Measurements from ENCODE around the gene PCNX4.
A peak's percentile ranks its signal among the peaks of the same experiment; 100 is the strongest.

The PCNX4 gene

DNA sequence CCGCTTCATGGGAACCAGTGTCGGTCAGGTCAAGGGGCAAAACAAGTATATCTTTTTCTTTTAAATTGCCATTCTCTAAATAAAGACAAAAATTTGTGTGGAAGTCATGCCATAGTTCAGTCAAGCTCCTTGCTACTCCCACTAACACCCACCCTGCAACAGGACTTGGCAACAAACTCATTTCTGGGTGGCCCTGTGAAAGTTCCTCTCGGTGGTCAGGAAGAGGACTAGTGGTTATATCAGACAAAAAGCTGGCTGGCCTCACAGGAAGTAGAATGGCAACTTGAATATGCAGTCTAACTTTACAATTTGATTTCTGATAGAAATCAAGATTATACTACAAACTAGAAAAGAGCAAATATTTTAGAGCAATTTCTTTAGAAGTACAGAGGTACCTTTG, 62.3 kb downstream of the PCNX4 start:
- no peak for TF ChIP-seq GATA3 (IDR thresholded peaks at IDR 0.05; ENCODE audit: low read depth, low read length)
- no peak for TF ChIP-seq GATA2 (IDR thresholded peaks at IDR 0.05; ENCODE audit: low read depth, low read length)

DNA sequence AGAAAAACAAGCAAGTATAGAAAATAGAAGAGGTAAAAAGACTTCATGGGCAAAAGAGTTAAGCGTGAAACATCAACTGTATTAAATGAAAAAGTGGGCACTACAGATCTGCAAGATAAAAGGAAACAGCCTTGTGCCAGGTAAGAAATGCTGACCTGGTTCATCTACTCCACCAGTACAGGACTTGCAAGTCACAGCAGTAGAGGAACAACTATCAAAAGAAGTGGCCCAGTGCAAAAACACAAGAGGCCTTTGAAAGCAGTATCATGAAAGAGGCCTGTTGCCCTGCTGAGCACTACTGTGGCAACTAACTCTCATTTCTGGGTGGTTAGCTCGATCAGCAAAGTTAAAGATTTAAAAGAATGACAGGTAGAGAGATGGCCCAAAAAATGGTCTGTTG, 62.9 kb downstream of the PCNX4 start:
- TF ChIP-seq GATA3 (IDR thresholded peaks at IDR 0.05; ENCODE audit: low read depth, low read length) (no peak), GATA2 (IDR thresholded peaks at IDR 0.05; ENCODE audit: low read depth, low read length) (no peak)

DNA sequence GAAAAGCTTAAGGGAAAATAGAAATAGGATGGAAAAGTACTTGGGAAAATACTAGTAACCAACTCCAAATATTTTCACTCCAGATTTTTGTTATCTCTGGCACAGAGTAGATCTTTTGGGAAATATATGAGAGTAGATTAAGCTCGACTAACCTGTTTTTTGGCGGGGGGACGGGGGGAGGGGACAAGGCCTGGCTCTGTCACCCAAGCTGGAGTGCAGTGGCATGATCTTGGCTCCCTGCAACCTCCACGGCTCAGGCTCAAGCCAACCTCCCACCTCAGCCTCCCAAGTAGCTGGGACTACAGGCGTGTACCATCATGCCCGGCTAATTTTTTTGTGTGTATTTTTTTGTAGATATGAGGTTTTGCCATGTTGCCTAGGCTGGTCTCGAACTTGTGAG, 68.7 kb downstream of the PCNX4 start:
- TF ChIP-seq GATA2 (IDR thresholded peaks at IDR 0.05; ENCODE audit: low read depth, low read length): no peak
- no peak for TF ChIP-seq GATA3 (IDR thresholded peaks at IDR 0.05; ENCODE audit: low read depth, low read length)

DNA sequence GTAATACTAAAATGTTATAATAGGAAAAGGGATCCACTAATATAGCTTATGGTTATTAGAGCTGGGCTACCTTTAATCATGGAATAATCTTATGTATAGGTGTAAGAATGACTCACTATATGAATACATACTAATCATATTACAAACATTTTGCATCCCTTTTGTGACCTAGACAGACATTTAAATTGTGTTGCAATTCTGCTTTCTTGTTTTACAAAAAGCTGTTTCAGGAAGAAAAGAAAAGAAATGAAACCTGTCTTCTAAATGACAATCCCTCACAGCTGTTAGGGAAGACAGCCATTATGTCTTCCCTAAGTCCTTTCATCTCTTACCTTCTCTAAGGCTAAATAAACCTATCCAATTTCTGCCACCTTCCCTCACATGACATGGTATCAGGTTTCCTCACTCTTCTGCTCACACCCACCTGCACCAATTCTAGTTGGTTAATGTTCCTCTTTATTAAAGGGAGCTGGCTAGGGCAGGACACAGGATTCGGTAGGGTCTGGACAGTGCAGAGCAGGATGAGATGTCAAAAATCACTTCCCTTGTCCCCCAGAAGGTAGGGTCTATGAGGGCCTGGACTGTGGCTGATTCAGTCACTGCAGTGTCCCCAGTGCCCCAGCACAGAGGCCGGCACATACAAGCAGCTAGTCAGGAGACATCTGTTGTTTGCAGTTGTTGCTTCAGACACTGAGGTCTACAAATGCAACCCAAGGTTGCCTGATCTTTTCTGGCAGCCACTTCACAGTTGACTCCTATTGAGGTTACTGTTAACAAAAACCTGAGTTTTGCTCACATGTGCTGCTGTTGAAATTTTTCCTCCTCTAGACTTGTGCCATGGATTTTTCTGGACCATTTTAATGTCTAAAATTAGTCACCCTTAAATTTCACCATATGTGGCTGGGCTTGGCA, 69.7 kb downstream of the PCNX4 start:
- TF ChIP-seq GATA3 (IDR thresholded peaks at IDR 0.05; ENCODE audit: low read depth, low read length): no peak
- TF ChIP-seq GATA2 (IDR thresholded peaks at IDR 0.05; ENCODE audit: low read depth, low read length): no peak

DNA sequence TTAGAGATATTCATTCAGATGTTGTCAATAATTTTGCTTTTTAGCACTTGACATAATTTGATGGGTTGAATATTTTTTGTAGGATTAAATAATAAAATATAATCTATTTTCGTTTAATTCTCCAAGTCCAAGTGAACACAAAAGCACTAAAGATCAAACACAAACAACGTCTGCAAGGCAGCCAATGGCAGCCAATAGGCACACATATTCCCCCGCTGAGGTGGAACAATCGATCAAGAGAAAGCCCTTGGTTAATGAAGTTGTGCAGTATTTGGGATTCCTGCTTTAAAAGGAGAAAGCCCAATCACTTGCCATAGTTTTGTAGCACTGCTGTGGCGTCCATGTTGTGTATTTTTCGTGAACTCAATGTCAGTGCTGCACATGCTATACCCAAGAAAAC, 72.0 kb downstream of the PCNX4 start:
- TF ChIP-seq GATA3 (IDR thresholded peaks at IDR 0.05; ENCODE audit: low read depth, low read length): no peak
- no peak for TF ChIP-seq GATA2 (IDR thresholded peaks at IDR 0.05; ENCODE audit: low read depth, low read length)

DNA sequence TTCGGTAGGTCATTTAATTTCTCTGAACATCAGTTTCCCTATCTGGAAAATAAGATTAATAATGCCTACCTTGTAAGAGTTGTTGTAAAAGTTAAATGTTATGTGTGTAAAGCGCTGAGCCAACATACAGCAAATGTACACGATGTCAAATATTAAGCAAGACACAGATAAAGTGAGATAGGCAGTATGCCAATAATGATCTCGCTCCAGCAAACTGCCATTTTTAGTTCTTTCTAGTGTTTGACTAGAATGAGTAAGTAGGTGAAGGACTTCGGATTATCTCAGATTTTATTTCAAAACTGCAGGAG, 72.6 kb downstream of the PCNX4 start:
- peak; percentile 24; the same call in 1 of the 2 replicates for TF ChIP-seq GATA2 (IDR thresholded peaks at IDR 0.05; ENCODE audit: low read depth, low read length)
- TF ChIP-seq GATA3 (IDR thresholded peaks at IDR 0.05; ENCODE audit: low read depth, low read length): no peak

DNA sequence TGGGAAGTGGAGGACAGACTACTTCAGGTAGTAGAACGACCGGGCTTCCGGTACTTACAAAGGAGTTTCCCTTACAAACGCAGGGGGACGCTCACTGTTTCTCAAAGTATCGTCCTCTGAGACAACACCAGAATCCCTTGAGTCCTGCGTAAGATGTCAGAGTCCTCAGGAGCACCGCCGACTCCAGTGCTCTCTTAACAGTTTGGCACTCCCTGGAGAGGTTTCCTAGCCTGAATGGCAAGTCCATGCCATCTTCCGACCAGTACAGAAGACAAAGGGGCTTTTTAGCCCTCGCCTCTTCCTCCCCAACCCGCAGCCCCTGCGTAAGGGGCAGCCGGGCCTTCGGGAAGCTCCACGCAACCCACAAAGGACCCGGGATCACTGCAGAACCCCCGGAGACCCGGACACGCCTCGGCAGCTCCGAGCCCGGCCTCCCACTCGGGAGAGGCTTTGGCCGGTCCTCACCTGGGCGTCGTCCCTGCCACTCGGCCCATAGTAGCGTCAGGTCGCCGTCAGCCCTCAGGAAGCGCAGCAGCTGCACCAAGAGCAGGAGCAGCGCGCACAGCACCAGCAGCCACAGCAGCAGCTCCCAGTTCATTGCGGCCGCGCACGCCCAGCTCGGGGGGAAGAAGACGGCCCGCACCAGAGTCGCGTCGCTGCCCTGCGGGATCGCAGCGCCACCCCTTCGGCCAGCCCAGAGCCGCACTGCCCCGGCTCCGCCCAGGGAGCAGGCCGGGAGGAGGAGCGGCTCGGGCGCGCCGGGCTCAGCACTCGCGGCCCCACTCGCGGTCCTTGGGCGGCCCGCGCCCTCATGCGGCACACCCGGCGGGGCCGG, 73.2 kb downstream of the PCNX4 start, which contains the start of gene DHRS7:
DHRS7 (minus strand) TSS at position 687 of the 835 bp plus-strand sequence; CDS start at position 598, 89 bp downstream.
- TF ChIP-seq GATA2 (IDR thresholded peaks at IDR 0.05; ENCODE audit: low read depth, low read length) (0 out of 2 replicates have a peak, but pooled peaks have one; percentile 6), GATA3 (IDR thresholded peaks at IDR 0.05; ENCODE audit: low read depth, low read length) (no peak)

DNA sequence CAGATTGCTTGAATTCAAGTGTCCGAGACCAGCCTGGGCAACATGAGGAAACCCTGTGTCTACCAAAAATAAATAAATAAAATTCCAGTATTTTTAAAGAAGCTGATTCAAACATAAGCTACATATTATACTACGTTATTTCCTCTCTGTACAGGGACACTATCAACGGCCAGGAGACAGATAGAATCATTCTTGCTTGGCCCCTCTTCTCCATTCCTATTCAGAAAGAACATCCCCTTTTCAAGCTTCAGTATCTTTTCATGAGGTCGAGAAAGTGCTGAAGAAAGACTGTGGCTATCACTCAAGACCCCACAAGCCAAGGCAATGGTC, 73.8 kb downstream of the PCNX4 start:
- TF ChIP-seq GATA2 (IDR thresholded peaks at IDR 0.05; ENCODE audit: low read depth, low read length) (no peak), GATA3 (IDR thresholded peaks at IDR 0.05; ENCODE audit: low read depth, low read length) (no peak)

DNA sequence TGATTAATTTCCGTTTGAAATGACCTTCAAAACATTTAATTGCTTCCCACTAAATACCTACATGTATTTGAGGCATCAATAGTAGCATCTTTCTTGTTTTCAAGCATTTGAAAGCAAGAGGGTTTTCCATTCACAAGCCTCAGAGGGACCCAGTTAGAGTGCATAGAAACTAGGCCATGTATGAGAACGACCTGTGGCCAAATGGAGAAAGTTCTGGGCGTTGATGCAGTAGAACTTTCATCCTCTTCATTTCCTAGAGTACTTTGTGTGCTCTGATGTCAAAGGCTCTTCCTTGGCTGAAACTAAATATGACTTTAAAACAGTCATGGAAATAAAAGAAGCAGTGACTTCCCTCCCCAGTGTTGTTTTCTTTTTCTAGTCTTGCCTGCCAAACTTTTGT, 74.4 kb downstream of the PCNX4 start:
- TF ChIP-seq GATA3 (IDR thresholded peaks at IDR 0.05; ENCODE audit: low read depth, low read length) (no peak), GATA2 (IDR thresholded peaks at IDR 0.05; ENCODE audit: low read depth, low read length) (no peak)

DNA sequence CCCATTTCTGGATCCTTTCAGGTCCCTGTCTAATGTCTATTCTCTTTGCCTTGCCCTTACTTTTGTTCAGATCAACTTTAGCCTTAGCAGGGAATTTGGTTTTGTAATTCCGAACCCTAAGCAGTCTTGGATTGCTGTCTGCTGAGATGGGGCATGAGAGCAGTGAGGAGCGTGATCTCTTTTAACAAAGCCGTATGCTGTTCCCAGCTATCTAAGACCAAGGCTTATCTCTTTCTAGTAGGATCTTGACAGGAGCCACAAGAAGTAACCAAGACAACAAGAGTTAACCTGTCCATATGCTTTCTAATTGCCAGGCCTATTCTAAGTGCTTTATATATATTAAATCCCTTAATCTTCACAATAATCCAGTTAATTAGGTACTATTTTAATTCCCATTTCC, 78.0 kb downstream of the PCNX4 start:
- no peak for TF ChIP-seq GATA2 (IDR thresholded peaks at IDR 0.05; ENCODE audit: low read depth, low read length)
- TF ChIP-seq GATA3 (IDR thresholded peaks at IDR 0.05; ENCODE audit: low read depth, low read length): no peak

DNA sequence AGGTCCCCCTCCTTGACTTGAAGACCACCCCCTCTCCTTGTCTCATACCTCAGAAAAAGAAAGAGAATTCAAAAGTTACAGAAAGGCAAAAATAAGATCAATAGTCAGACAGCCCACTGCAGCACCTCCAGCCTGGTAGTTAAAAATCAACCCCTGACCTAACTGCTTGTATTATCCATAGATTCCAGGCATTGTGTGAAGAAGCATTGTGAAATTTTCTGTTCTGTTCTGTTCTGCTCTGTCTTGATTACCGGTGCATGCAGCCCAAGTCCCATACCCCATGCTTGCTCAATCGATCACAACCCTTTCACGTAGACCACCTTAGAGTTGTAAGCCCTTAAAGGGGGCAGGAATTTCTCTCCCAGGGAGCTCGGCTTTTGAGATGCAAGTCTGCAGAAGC, 79.2 kb downstream of the PCNX4 start:
- TF ChIP-seq GATA2 (IDR thresholded peaks at IDR 0.05; ENCODE audit: low read depth, low read length): no peak
- TF ChIP-seq GATA3 (IDR thresholded peaks at IDR 0.05; ENCODE audit: low read depth, low read length): no peak

DNA sequence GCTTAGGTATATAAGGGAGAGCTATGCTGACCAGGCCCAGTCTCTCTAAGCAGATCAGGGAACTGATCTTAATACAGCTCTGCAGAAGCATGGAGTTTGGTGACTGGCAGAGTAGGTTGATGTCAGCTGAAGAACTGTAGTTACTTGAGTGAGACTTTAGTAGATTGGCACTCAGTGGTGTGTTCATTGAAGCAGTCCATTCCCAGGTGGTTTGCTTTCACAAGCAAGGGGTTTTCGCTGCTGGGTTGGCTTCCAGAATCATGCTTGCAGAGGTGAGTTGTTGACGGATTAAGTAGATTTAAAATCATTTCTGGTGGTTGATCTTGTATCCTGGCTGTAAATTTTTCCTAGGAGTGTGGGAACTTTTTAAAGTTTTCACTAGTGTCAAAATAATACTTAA, 80.0 kb downstream of the PCNX4 start:
- no peak for TF ChIP-seq GATA3 (IDR thresholded peaks at IDR 0.05; ENCODE audit: low read depth, low read length)
- no peak for TF ChIP-seq GATA2 (IDR thresholded peaks at IDR 0.05; ENCODE audit: low read depth, low read length)

DNA sequence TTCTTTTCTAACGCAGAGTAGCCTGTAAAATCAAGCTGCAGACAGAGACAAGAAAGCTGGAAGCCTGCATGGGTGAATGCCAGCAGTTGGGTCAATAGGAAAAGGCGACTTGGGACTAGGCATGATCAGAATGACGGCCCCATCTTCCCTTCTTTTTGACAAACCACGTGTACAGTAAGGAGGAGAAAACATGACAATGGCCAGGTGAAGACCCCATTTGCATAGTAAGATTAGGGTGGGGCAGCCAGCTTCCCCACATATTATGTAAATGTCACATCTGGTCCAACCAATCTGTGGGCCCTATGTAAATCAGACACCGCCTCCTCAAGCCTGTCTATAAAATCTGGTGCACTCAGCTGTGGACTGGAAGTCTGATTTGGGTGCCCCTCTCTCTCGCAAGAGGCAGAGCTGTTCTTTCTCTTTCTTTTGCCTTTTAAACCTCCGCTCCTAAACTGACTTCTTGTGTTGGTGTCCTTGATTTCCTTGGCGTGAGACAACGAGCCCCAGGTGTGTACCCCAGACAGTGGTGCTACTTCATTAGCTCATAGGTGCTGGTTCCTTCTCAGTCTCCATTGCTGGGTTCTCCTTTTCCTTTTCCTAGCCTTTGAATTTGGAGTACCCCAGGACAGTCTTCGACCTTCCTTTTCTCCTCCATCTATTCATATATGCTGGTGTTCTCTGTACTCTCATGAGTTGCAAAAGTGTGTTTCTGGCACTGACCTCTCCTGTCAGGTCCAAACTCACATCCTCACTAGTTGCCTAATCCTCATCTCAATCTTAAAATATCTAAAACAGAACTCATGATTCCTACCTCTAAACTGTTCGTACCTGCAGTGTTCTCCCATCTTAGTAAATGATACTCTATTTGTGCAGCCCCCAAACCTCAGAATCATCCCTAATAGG, 82.9 kb downstream of the PCNX4 start:
- no peak for TF ChIP-seq GATA2 (IDR thresholded peaks at IDR 0.05; ENCODE audit: low read depth, low read length)

All from SH-SY5Y (cell line).